AG09319 (cell line): ENCODE results near the gene PPP1R17.

ENCODE experiments used
- DNase-seq: peaks from one replicate; pipeline ENCODE4 v3.0.0-alpha.2; 2010; ENCODE audit warnings: low read depth; ENCODE audit errors: extremely low read depth
- CTCF ChIP-seq: IDR thresholded peaks from 2 replicates; pipeline ENCODE4 v1.5.1; 2011; ENCODE audit warnings: low read depth, mild to moderate bottlenecking, inconsistent platforms, low read length, moderate library complexity

PPP1R17 gene

GRCh38 chr7:31651234-31652062 is 35.6 kb upstream of the PPP1R17 start:
- TF ChIP-seq CTCF = no peak
- no peak for DNase-seq

- TF ChIP-seq CTCF = no peak
- DNase-seq = no peak
Measured at GRCh38 chr7:31652063-31652326, 35.0 kb upstream of the PPP1R17 start.

- DNase-seq = no peak
- no peak for TF ChIP-seq CTCF
Measured at GRCh38 chr7:31663072-31663471, 23.9 kb upstream of the PPP1R17 start.

- TF ChIP-seq CTCF = no peak
- DNase-seq = no peak
Measured at GRCh38 chr7:31664890-31665289, 22.1 kb upstream of the PPP1R17 start.

- DNase-seq = no peak
- no peak for TF ChIP-seq CTCF
Measured at GRCh38 chr7:31665546-31665945, 21.5 kb upstream of the PPP1R17 start.

GRCh38 chr7:31669461-31669860 is 17.6 kb upstream of the PPP1R17 start:
- TF ChIP-seq CTCF = no peak
- DNase-seq = no peak

GRCh38 chr7:31679574-31680305 is 7.3 kb upstream of the PPP1R17 start:
- no peak for DNase-seq
- TF ChIP-seq CTCF = no peak
